HG03060 (cell line): ENCODE measurements around the gene ACVR1B.

Experiments used
- ATAC-seq: cut with Tn5 transposase; IDR thresholded peaks from one replicate; pipeline ENCODE4 v1.9.1; 2021; ENCODE audit warnings: low read depth, moderate number of reproducible peaks; ENCODE audit not compliant: unreplicated experiment

The ACVR1B gene

GRCh38 chr12:52018433-52019112, 67.1 kb downstream of the ACVR1B start:
- no peak for ATAC-seq

GRCh38 chr12:52019113-52019770, 67.7 kb downstream of the ACVR1B start:
- no peak for ATAC-seq

GRCh38 chr12:52020539-52021336, 69.2 kb downstream of the ACVR1B start:
- ATAC-seq = no peak

DNA sequence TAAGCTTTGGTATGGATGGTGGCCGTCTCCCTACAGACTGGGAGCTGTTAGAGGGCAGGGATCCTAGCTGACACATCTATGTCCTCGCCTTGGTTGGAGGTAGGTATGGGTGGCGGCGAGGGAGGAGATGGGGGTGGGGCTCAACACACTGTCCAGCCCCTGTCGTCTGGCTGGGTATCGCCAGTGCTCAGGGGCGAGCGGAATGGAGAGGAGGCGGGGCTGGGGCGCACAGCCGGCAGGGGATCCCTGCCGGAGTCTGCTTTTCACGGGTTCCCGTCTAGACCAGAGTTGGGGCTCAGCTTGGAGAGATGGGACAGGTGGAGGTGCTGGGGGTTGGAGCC, 71.3 kb downstream of the ACVR1B start:
- ATAC-seq = no peak

GRCh38 chr12:52023182-52023975, 71.9 kb downstream of the ACVR1B start:
- ATAC-seq = no peak

GRCh38 chr12:52023976-52024688, 72.6 kb downstream of the ACVR1B start:
- ATAC-seq = no peak

DNA sequence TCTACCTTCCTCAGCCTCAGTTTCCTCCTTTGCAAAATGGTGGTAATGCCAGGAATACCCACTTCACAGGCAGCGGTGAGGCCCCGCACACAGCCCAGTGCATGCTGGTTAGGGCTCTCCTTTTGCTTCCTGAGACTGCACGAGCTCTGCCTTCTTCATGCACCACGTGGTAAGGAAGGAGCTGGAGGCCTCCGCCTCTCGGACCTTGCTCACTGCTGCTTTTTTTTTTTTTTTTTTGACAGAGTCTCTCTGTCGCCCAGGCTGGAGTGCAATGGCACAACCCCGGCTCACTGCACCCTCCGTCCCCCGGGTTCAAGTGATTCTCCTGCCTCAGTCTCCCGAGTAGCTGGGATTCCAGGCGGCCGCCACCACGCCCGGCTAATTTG, 73.3 kb downstream of the ACVR1B start:
- no peak for ATAC-seq

- ATAC-seq = no peak
Measured at GRCh38 chr12:52026263-52026662, 74.8 kb downstream of the ACVR1B start.

GRCh38 chr12:52027085-52027843, 75.8 kb downstream of the ACVR1B start:
- no peak for ATAC-seq

- no peak for ATAC-seq
Measured at GRCh38 chr12:52029685-52030084, 78.2 kb downstream of the ACVR1B start.

- no peak for ATAC-seq
Measured at GRCh38 chr12:52032446-52032803, 80.9 kb downstream of the ACVR1B start.

DNA sequence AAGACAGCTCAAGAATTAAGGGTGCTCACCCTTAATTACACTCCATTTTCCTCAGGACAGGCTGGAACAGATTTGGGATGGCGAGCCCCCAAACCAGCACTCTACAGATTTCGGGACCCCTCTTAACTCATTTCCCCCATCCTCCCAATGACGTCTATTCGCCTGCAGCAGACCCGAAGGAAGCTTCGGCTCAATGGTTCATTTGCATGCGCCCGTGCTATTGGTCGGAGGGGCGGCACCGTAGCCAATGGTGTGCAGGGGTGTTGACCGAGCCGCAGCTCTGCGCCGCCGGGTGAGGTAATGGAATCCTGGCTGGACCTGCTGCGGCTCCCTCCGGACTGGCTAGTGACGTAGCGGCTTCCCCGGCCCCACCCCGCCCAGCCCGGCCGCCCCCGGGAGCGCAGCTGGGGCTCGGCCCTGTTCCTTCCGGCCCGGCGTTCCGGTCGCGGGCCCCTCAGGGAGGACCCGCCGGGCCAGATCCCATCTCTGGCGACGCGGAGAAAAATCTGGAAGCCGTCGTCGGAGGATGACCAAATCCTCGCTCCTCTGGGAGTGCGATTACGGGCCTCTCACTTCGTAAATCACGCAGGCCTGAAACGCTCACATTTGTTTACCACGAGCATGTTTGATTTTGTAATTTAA, 81.4 kb downstream of the ACVR1B start:
- peak; percentile 80 for ATAC-seq

DNA sequence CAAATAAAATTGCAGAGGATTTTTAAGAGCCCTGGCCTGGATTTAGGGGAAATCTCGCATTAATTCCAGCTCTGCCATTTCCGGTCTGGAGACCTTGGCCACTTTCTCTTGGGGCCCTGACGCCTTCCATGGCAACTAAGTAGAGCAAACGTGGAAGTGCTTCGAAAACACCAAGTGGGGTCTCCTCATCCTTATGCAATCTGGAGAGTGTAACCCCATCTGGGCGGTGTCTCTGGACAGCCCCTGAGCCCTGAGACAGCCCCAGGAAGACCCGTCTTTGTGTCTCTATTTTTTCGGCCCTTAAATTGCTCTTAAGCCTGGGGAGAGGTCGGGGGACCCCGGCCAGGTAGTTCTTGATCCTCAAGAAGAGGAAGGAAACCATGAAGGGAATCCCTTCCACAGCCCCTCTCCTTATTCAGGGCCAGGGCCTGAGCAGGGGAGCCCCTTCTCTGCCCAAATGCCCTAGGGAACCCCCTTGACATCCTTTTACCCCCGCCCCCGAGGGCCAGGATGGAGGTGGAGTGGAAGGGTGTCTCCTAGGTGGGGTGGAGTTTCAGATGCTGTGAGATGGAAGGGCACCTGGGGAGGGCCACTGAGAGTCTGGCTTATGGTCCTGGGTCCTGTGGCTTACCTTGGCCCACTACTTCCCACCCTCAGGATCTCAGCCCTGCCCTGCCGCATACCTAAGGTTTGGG, 82.1 kb downstream of the ACVR1B start:
- ATAC-seq = no peak

DNA sequence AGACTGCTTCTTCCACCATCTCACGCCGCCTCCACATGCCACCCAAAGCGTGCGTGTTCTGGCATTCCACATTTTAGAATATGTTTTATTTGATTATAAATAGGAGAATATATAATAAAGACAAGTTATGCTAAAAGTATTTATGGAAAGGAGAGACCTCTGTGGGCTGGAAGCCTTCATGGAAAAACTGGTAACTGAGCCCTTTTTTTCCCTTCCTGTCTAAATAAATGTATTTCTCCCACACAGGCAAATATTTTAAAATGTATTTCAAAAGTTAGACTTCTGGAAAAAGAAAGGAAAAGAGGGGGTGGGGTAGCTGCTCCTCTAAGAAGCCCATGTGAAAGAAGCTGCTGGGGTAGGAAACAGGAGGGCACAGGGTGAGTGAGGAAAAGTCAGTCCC, 83.7 kb downstream of the ACVR1B start:
- ATAC-seq = no peak

GRCh38 chr12:52035926-52036325, 84.4 kb downstream of the ACVR1B start:
- ATAC-seq = no peak

DNA sequence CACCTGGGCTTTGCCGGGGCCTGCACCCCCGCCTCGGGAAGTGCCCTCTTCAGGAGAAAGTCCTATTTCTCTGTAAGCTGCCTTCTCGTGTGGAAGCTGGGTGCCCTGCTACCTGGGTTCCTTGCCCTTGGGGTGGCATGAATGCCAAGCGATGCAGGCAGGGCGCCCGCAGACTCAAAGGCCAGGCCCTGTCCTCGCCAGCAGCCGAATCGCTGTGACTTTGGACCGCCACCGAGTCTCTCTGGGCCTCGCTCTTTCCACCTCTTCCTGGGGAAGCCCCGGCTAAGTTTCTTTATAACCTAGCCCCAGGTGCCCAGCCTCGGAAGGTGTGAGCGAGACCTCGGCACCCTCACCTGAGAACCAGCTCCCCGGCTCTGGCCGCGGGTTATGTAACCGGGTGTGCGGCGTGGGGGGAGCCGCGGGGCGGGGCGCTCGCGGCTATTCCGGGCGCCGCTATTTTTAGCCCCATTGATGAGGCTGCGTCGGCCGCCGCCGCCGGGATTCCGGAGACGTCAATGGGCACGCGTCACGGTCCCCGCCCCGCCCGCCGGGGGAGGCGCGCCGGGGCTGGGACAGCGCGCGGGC, 85.2 kb downstream of the ACVR1B start:
- no peak for ATAC-seq

DNA sequence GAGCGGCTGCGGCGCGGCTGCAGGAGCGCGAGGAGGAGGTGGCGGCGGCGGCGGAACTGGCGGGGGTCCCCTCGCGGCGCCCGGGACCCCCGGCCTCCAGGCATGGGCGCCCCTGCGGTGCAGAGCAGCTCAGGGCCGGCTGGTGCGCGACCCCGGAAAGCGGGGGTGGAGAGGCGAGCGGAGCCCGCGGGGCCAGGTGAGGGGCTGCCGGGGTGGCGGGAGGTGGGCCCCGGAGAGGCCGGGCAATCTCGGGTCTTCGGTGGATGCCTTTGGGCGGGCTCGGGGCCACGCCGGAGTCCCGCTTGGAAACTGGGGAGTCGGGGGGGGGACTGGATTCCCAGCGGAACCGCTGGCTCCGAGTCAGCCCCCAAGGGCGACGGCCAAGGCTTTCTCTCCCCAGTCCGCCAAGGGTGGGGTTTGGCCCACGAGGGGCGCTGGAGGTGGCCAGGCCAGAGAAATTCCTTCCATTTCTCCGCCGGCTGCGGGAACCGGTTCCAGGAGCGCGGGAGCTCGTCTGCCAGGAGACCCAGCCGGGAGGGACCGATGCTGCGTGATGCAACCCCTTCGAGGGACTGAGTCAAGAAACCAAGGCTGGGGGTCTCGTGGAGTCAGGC, 85.9 kb downstream of the ACVR1B start:
- ATAC-seq = no peak

- no peak for ATAC-seq
Measured at GRCh38 chr12:52038447-52038846, 86.9 kb downstream of the ACVR1B start.
